ENCODE data around the gene KLK13.

The KLK13 gene

GRCh38 chr19:51031880-51032225, 33.0 kb downstream of the KLK13 start:
- H2BK15ac ChIP-seq (replicated peaks; ENCODE audit: low read depth), result no peak overlapping the region
- WGBS (ENCODE audit: extremely low coverage, insufficient coverage, low lambda C conversion rate), result no CpG with 5 or more reads among the region's 28 CpGs
- H3K9ac ChIP-seq (ENCODE audit: low read length), result no peak overlapping the region
- H3K27me3 ChIP-seq (ENCODE audit: insufficient read depth, low read length, poor library complexity), result no peaks in the 10 kb centered on the region
- H3K79me1 ChIP-seq (ENCODE audit: low read length), result no peaks in the 10 kb centered on the region
- H3K4ac ChIP-seq (ENCODE audit: low read depth, low read length), result no peak overlapping the region
- H2BK5ac ChIP-seq (ENCODE audit: low read length), result no peak overlapping the region
- H3K18ac ChIP-seq (ENCODE audit: low read length), result no peak overlapping the region
- no peak overlapping the region for H4K8ac ChIP-seq (ENCODE audit: low read depth, low read length)
- no peak overlapping the region for H4K5ac ChIP-seq (ENCODE audit: low read length)
- no peak overlapping the region for H3K56ac ChIP-seq (ENCODE audit: low read length)
- no peak overlapping the region for H3K27ac ChIP-seq (ENCODE audit: low read depth, low read length)
- H3K4me2 ChIP-seq (ENCODE audit: low read length), result no peak overlapping the region
- H3K36me3 ChIP-seq (ENCODE audit: control insufficient read depth, insufficient read depth, low read length), result no peaks in the 10 kb centered on the region
- no peak overlapping the region for H3K23ac ChIP-seq (ENCODE audit: low read length)
- H3K4me1 ChIP-seq (ENCODE audit: control insufficient read depth, low read depth, low read length), result no peaks in the 10 kb centered on the region
- H2BK120ac ChIP-seq (ENCODE audit: low read depth, low read length), result no peak overlapping the region
- no peak overlapping the region for H2AK5ac ChIP-seq (ENCODE audit: low read length)
- H3K4me3 ChIP-seq (ENCODE audit: low read length), result no peak overlapping the region
- DNase-seq, result no peak
- no peaks in the 10 kb centered on the region for H3K79me2 ChIP-seq (ENCODE audit: control insufficient read depth, insufficient read depth, low read length)

GRCh38 chr19:51031220-51031879, 33.5 kb downstream of the KLK13 start:
- H3K27ac ChIP-seq (ENCODE audit: low read depth, low read length), result no peak overlapping the region
- H4K8ac ChIP-seq (ENCODE audit: low read depth, low read length), result no peak overlapping the region
- no peak overlapping the region for H3K4ac ChIP-seq (ENCODE audit: low read depth, low read length)
- no peak overlapping the region for H3K4me3 ChIP-seq (ENCODE audit: low read length)
- H3K4me1 ChIP-seq (ENCODE audit: control insufficient read depth, low read depth, low read length), result no peaks in the 10 kb centered on the region
- no CpG with 5 or more reads among the region's 7 CpGs for WGBS (ENCODE audit: extremely low coverage, insufficient coverage, low lambda C conversion rate)
- no peak overlapping the region for H3K18ac ChIP-seq (ENCODE audit: low read length)
- H3K79me2 ChIP-seq (ENCODE audit: control insufficient read depth, insufficient read depth, low read length), result no peaks in the 10 kb centered on the region
- H3K79me1 ChIP-seq (ENCODE audit: low read length), result no peaks in the 10 kb centered on the region
- H3K4me2 ChIP-seq (ENCODE audit: low read length), result no peak overlapping the region
- no peak overlapping the region for H4K5ac ChIP-seq (ENCODE audit: low read length)
- no peak overlapping the region for H3K23ac ChIP-seq (ENCODE audit: low read length)
- no peak for DNase-seq
- H3K27me3 ChIP-seq (ENCODE audit: insufficient read depth, low read length, poor library complexity), result no peaks in the 10 kb centered on the region
- no peaks in the 10 kb centered on the region for H3K36me3 ChIP-seq (ENCODE audit: control insufficient read depth, insufficient read depth, low read length)
- no peak overlapping the region for H2BK5ac ChIP-seq (ENCODE audit: low read length)
- no peak overlapping the region for H2BK120ac ChIP-seq (ENCODE audit: low read depth, low read length)
- H2AK5ac ChIP-seq (ENCODE audit: low read length), result no peak overlapping the region
- no peak overlapping the region for H3K56ac ChIP-seq (ENCODE audit: low read length)
- no peak overlapping the region for H3K9ac ChIP-seq (ENCODE audit: low read length)
- H2BK15ac ChIP-seq (replicated peaks; ENCODE audit: low read depth), result no peak overlapping the region

- no peak for DNase-seq
- Histone ChIP-seq H3K4me1 (ENCODE audit: control insufficient read depth, low read depth, low read length) (no peaks in the 10 kb centered on the region), H3K9ac (ENCODE audit: low read length) (no peak overlapping the region), H3K4me3 (ENCODE audit: low read length) (no peak overlapping the region), H3K79me1 (ENCODE audit: low read length) (no peaks in the 10 kb centered on the region), H3K27ac (ENCODE audit: low read depth, low read length) (no peak overlapping the region), H3K27me3 (ENCODE audit: insufficient read depth, low read length, poor library complexity) (no peaks in the 10 kb centered on the region), H3K4ac (ENCODE audit: low read depth, low read length) (no peak overlapping the region), H3K23ac (ENCODE audit: low read length) (no peak overlapping the region), H2AK5ac (ENCODE audit: low read length) (no peak overlapping the region), H2BK120ac (ENCODE audit: low read depth, low read length) (no peak overlapping the region), H2BK15ac (replicated peaks; ENCODE audit: low read depth) (no peak overlapping the region), H4K8ac (ENCODE audit: low read depth, low read length) (no peak overlapping the region), H2BK5ac (ENCODE audit: low read length) (no peak overlapping the region), H3K4me2 (ENCODE audit: low read length) (no peak overlapping the region), H4K5ac (ENCODE audit: low read length) (no peak overlapping the region), H3K36me3 (ENCODE audit: control insufficient read depth, insufficient read depth, low read length) (no peaks in the 10 kb centered on the region), H3K56ac (ENCODE audit: low read length) (no peak overlapping the region), H3K18ac (ENCODE audit: low read length) (no peak overlapping the region), H3K79me2 (ENCODE audit: control insufficient read depth, insufficient read depth, low read length) (no peaks in the 10 kb centered on the region)
- WGBS (ENCODE audit: extremely low coverage, insufficient coverage, low lambda C conversion rate), result no CpG with 5 or more reads among the region's 13 CpGs
Observed at GRCh38 chr19:51030631-51031030, 34.3 kb downstream of the KLK13 start.

GRCh38 chr19:51029718-51030117, 35.2 kb downstream of the KLK13 start:
- no peak overlapping the region for H2BK15ac ChIP-seq (replicated peaks; ENCODE audit: low read depth)
- no peaks in the 10 kb centered on the region for H3K79me1 ChIP-seq (ENCODE audit: low read length)
- H2BK120ac ChIP-seq (ENCODE audit: low read depth, low read length), result no peak overlapping the region
- no peaks in the 10 kb centered on the region for H3K79me2 ChIP-seq (ENCODE audit: control insufficient read depth, insufficient read depth, low read length)
- no peak overlapping the region for H4K5ac ChIP-seq (ENCODE audit: low read length)
- no CpG with 5 or more reads among the region's 2 CpGs for WGBS (ENCODE audit: extremely low coverage, insufficient coverage, low lambda C conversion rate)
- H3K18ac ChIP-seq (ENCODE audit: low read length), result no peak overlapping the region
- H3K27ac ChIP-seq (ENCODE audit: low read depth, low read length), result no peak overlapping the region
- H3K9ac ChIP-seq (ENCODE audit: low read length), result no peak overlapping the region
- H3K4me1 ChIP-seq (ENCODE audit: control insufficient read depth, low read depth, low read length), result no peaks in the 10 kb centered on the region
- H3K27me3 ChIP-seq (ENCODE audit: insufficient read depth, low read length, poor library complexity), result no peaks in the 10 kb centered on the region
- H2BK5ac ChIP-seq (ENCODE audit: low read length), result no peak overlapping the region
- H3K4me2 ChIP-seq (ENCODE audit: low read length), result no peak overlapping the region
- no peak overlapping the region for H3K4ac ChIP-seq (ENCODE audit: low read depth, low read length)
- no peak overlapping the region for H4K8ac ChIP-seq (ENCODE audit: low read depth, low read length)
- DNase-seq, result peak; percentile 61
- H2AK5ac ChIP-seq (ENCODE audit: low read length), result no peak overlapping the region
- H3K56ac ChIP-seq (ENCODE audit: low read length), result no peak overlapping the region
- H3K23ac ChIP-seq (ENCODE audit: low read length), result no peak overlapping the region
- no peak overlapping the region for H3K4me3 ChIP-seq (ENCODE audit: low read length)
- H3K36me3 ChIP-seq (ENCODE audit: control insufficient read depth, insufficient read depth, low read length), result no peaks in the 10 kb centered on the region

GRCh38 chr19:51027873-51028272, 37.0 kb downstream of the KLK13 start:
- Histone ChIP-seq H2AK5ac (ENCODE audit: low read length) (no peak overlapping the region), H3K9ac (ENCODE audit: low read length) (no peak overlapping the region), H3K56ac (ENCODE audit: low read length) (no peak overlapping the region), H3K4me3 (ENCODE audit: low read length) (no peak overlapping the region), H3K23ac (ENCODE audit: low read length) (no peak overlapping the region), H4K8ac (ENCODE audit: low read depth, low read length) (no peak overlapping the region), H3K18ac (ENCODE audit: low read length) (no peak overlapping the region), H4K5ac (ENCODE audit: low read length) (no peak overlapping the region), H2BK15ac (replicated peaks; ENCODE audit: low read depth) (no peak overlapping the region), H3K79me2 (ENCODE audit: control insufficient read depth, insufficient read depth, low read length) (no peaks in the 10 kb centered on the region), H3K4me2 (ENCODE audit: low read length) (no peak overlapping the region), H2BK5ac (ENCODE audit: low read length) (no peak overlapping the region), H3K27me3 (ENCODE audit: insufficient read depth, low read length, poor library complexity) (no peaks in the 10 kb centered on the region), H3K36me3 (ENCODE audit: control insufficient read depth, insufficient read depth, low read length) (no peaks in the 10 kb centered on the region), H2BK120ac (ENCODE audit: low read depth, low read length) (no peak overlapping the region), H3K27ac (ENCODE audit: low read depth, low read length) (no peak overlapping the region), H3K4ac (ENCODE audit: low read depth, low read length) (no peak overlapping the region), H3K79me1 (ENCODE audit: low read length) (no peaks in the 10 kb centered on the region), H3K4me1 (ENCODE audit: control insufficient read depth, low read depth, low read length) (no peaks in the 10 kb centered on the region)
- no peak for DNase-seq
- WGBS (ENCODE audit: extremely low coverage, insufficient coverage, low lambda C conversion rate), result no CpG with 5 or more reads among the region's 5 CpGs

GRCh38 chr19:51027126-51027806, 37.6 kb downstream of the KLK13 start:
- H2BK5ac ChIP-seq (ENCODE audit: low read length), result no peak overlapping the region
- no peak overlapping the region for H2AK5ac ChIP-seq (ENCODE audit: low read length)
- H4K5ac ChIP-seq (ENCODE audit: low read length), result no peak overlapping the region
- no CpG with 5 or more reads among the region's 14 CpGs for WGBS (ENCODE audit: extremely low coverage, insufficient coverage, low lambda C conversion rate)
- H3K27me3 ChIP-seq (ENCODE audit: insufficient read depth, low read length, poor library complexity), result no peaks in the 10 kb centered on the region
- H3K4me3 ChIP-seq (ENCODE audit: low read length), result no peak overlapping the region
- H3K4me2 ChIP-seq (ENCODE audit: low read length), result no peak overlapping the region
- no peaks in the 10 kb centered on the region for H3K79me2 ChIP-seq (ENCODE audit: control insufficient read depth, insufficient read depth, low read length)
- no peak overlapping the region for H2BK120ac ChIP-seq (ENCODE audit: low read depth, low read length)
- DNase-seq, result no peak
- no peak overlapping the region for H3K56ac ChIP-seq (ENCODE audit: low read length)
- H2BK15ac ChIP-seq (replicated peaks; ENCODE audit: low read depth), result no peak overlapping the region
- no peak overlapping the region for H3K23ac ChIP-seq (ENCODE audit: low read length)
- no peaks in the 10 kb centered on the region for H3K4me1 ChIP-seq (ENCODE audit: control insufficient read depth, low read depth, low read length)
- no peak overlapping the region for H3K27ac ChIP-seq (ENCODE audit: low read depth, low read length)
- no peak overlapping the region for H3K9ac ChIP-seq (ENCODE audit: low read length)
- no peak overlapping the region for H4K8ac ChIP-seq (ENCODE audit: low read depth, low read length)
- H3K79me1 ChIP-seq (ENCODE audit: low read length), result no peaks in the 10 kb centered on the region
- H3K4ac ChIP-seq (ENCODE audit: low read depth, low read length), result no peak overlapping the region
- H3K18ac ChIP-seq (ENCODE audit: low read length), result no peak overlapping the region
- H3K36me3 ChIP-seq (ENCODE audit: control insufficient read depth, insufficient read depth, low read length), result no peaks in the 10 kb centered on the region
